GM13977 (cell line): Measurements from ENCODE around the gene INSR.

ENCODE experiments used
- DNase-seq: peaks from one replicate; pipeline ENCODE4 v3.0.0; 2012; ENCODE audit warnings: low spot score
- CTCF ChIP-seq: IDR thresholded peaks from 2 replicates; pipeline ENCODE4 v1.5.1; 2012; ENCODE audit warnings: mild to moderate bottlenecking, control low read depth; ENCODE audit not compliant: insufficient read depth; ENCODE audit errors: extremely low read depth, missing control alignments
- in situ Hi-C: fragments of 300-500 bp; cut with MboI; formaldehyde crosslinking; loops from one replicate; pipeline ENCODE4 v1.12.0; 2022; ENCODE audit warnings: low sequenced_read_pairs, low pct_unique_long_range_greater_than_20kb, mixed read lengths, inconsistent platforms; ENCODE audit not compliant: unreplicated experiment

INSR gene

GRCh38 chr19:7125221-7125620, 169.0 kb downstream of the INSR start:
- no peak for DNase-seq
- in situ Hi-C loops, result no loop called here
- no peak for TF ChIP-seq CTCF

GRCh38 chr19:7124782-7125181, 169.4 kb downstream of the INSR start:
- in situ Hi-C loops, result no loop called here
- no peak for TF ChIP-seq CTCF
- DNase-seq, result no peak

- in situ Hi-C loops, result no loop called here
Measured at GRCh38 chr19:7122701-7123100, 171.5 kb downstream of the INSR start.

GRCh38 chr19:7120499-7120898, 173.7 kb downstream of the INSR start:
- in situ Hi-C loops, result no loop called here
- no peak for TF ChIP-seq CTCF
- no peak for DNase-seq

More at GRCh38 chr19:7122701-7123100, 171.5 kb downstream of the INSR start:
- DNase-seq, result no peak
- no peak for TF ChIP-seq CTCF

GRCh38 chr19:7119582-7119981, 174.6 kb downstream of the INSR start:
- in situ Hi-C loops, result no loop called here
- no peak for DNase-seq
- TF ChIP-seq CTCF, result no peak

- DNase-seq, result no peak
- TF ChIP-seq CTCF, result no peak
- in situ Hi-C loops, result no loop called here
Measured at GRCh38 chr19:7117248-7117647, 177.0 kb downstream of the INSR start.

GRCh38 chr19:7115721-7116120, 178.5 kb downstream of the INSR start:
- in situ Hi-C loops, result no loop called here
- no peak for TF ChIP-seq CTCF
- DNase-seq, result no peak
